HG03103 (cell line): Measurements from ENCODE around the gene QARS1.

Experiments
- ATAC-seq: cut with Tn5 transposase; IDR thresholded peaks from one replicate; pipeline ENCODE4 v1.9.1; 2021; ENCODE audit warnings: low read depth; ENCODE audit not compliant: unreplicated experiment

Gene QARS1

GRCh38 chr3:49058011-49058410 is 46.5 kb downstream of the QARS1 start:
- ATAC-seq, result no peak

- no peak for ATAC-seq
These were observed 47.3 kb downstream of the QARS1 start for GRCh38 chr3:49057268-49057667.

GRCh38 chr3:49054344-49054862 is 50.2 kb downstream of the QARS1 start:
- ATAC-seq, result no peak

GRCh38 chr3:49053543-49053942 is 51.0 kb downstream of the QARS1 start:
- no peak for ATAC-seq
